Right lobe of liver (tissue), 6 donors: ENCODE data around the gene KCTD19. TPM values are rescaled to one million over a fixed set of nuclear protein-coding genes. Genes with fewer than 3 reads are reported as not detected.
A peak's percentile ranks its signal among the peaks of the same experiment; 100 is the strongest.

ENCODE experiments used
- ATAC-seq, 4 donors: fragments of 200-7000 bp; cut with Tn5 transposase; one replicate each; pipeline ENCODE4 v1.9.1; 2020; ENCODE audit warnings: mild to moderate bottlenecking in 4 of 4, moderate library complexity in 4 of 4
- DNase-seq, 3 donors: peaks; one replicate each; pipeline ENCODE4 v3.0.0-alpha.2; 2020
- H3K27ac ChIP-seq, 3 donors: fragments of 200-600 bp; one replicate each; pipeline ENCODE4 v1.8.0; 2022
- H3K27me3 ChIP-seq, 2 donors: fragments of 200-600 bp; one replicate each; pipeline ENCODE4 v1.8.0; 2022
- H3K36me3 ChIP-seq, 4 donors: fragments of 200-600 bp; sonication (generic) in 1 of 4; one replicate each; pipeline versions ENCODE4 v1.5.1 to v1.8.0; 2017 to 2022; ENCODE audit warnings: control low read depth in 1 of 4
- H3K4me1 ChIP-seq, 4 donors: fragments of 200-600 bp; sonication (generic) in 1 of 4; one replicate each; pipeline versions ENCODE4 v1.5.1 to v1.8.0; 2017 to 2022; ENCODE audit warnings: control low read depth in 1 of 4
- H3K4me3 ChIP-seq, 3 donors: fragments of 200-600 bp; one replicate each; pipeline ENCODE4 v1.8.0; 2022
- H3K9me3 ChIP-seq, 4 donors: fragments of 200-600 bp; sonication (generic) in 1 of 4; one replicate each; pipeline versions ENCODE4 v1.5.1 to v1.8.0; 2017 to 2022; ENCODE audit warnings: control low read depth in 1 of 4
- CTCF ChIP-seq, 4 donors: fragments of 200-600 bp in 3 of 4; fragments of 450-650 bp in 1 of 4; IDR thresholded peaks; one replicate each; pipeline versions ENCODE4 v1.5.1 to v1.8.0; 2016 to 2022; ENCODE audit warnings: antibody characterized with exemption in 4 of 4, mild to moderate bottlenecking in 2 of 4
- POLR2A ChIP-seq: fragments of 450-650 bp; IDR thresholded peaks from one replicate; pipeline ENCODE4 v1.6.1; 2017; ENCODE audit warnings: antibody characterized with exemption, mild to moderate bottlenecking
- WGBS: methylation state at CpG from one replicate; pipeline ENCODE4 v1.1.6; 2018; ENCODE audit warnings: low coverage, low lambda C conversion rate; ENCODE audit not compliant: insufficient coverage; ENCODE audit errors: missing lambda C conversion rate; 5-methylcytosine and 5-hydroxymethylcytosine counted together
- intact Hi-C, 2 donors: fragments of 100-400 bp; cut with DNase I; formaldehyde crosslinking; loops; one replicate each; pipeline versions ENCODE4 v1.11.2 to v1.14.1; 2022
- total RNA-seq, 6 experiments: library from RNA; depleted of rRNA in 2 of 6; stranded (reverse); fragments of >200 nt in 2 of 6; fragmentation: NEBNext Ultra II Directional in 3 of 6; extraction: Animal tissue kit (Norgen Biotek cat#: 25700) in 3 of 6; gene quantifications; one replicate each; pipeline versions ENCODE4 v1.1.0 to v1.2.4, GENCODE V29; 2016 to 2023
- donor health status: DM: no; HTN: yes; CAD: no.
- donor health status: DM: no; HTN: no; CAD: no.
- donor health status: DM: no; HTN: no; CAD: no.
- donor health status: DM: no; HTN: yes; CAD: no.
- donor health status: DM: no; HTN: yes; CAD: no.

KCTD19 gene
- total RNA-seq, 6 experiments from 2014 or later = not detected

DNA sequence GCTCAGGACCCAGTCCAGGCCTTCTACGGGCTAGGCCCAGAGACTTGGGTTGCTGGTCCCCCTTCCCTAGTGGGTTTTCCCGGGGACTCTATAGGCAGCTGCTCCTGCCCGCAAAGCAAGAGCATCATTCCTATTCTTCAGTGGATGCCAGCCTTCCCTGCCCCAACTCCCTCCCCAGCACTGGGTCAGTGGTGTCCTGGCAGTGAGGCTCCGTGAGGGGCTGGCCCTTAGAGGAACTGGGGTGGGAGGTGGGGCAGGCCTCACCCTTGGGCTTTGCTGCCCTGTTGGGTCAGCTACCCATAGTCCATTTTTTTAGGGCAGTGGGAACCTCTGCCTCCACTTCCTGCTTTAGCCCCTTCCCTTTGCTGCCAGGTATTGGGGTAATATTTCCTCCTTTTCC, 55.1 kb downstream of the KCTD19 start:
- no peaks in the 10 kb centered on the region for H3K36me3 ChIP-seq
- intact Hi-C loops = no loop called here
- TF ChIP-seq POLR2A (no peak), CTCF (IDR thresholded peaks at IDR 0.05) (no peak)
- no peak overlapping the region for H3K4me3 ChIP-seq
- ATAC-seq (no peak), DNase-seq (no peak)
- no peak overlapping the region for H3K27ac ChIP-seq
- no CpG with 5 or more reads among the region's 4 CpGs for WGBS
- no peaks in the 10 kb centered on the region for H3K27me3 ChIP-seq
- H3K9me3 ChIP-seq = no peaks in the 10 kb centered on the region
- H3K4me1 ChIP-seq = no peaks in the 10 kb centered on the region

GRCh38 chr16:67270931-67271338, 55.6 kb downstream of the KCTD19 start:
- no peak for TF ChIP-seq POLR2A
- TF ChIP-seq CTCF (IDR thresholded peaks at IDR 0.05) = no peak
- WGBS = 84% methylated on average over 5 of the region's 11 CpGs
- no peaks in the 10 kb centered on the region for H3K36me3 ChIP-seq
- no peak overlapping the region for H3K27ac ChIP-seq
- no peaks in the 10 kb centered on the region for H3K4me1 ChIP-seq
- intact Hi-C loops = no loop called here
- H3K4me3 ChIP-seq = no peak overlapping the region
- H3K9me3 ChIP-seq = no peaks in the 10 kb centered on the region
- no peaks in the 10 kb centered on the region for H3K27me3 ChIP-seq
- no peak for DNase-seq
- peak in 1 of 4 donors; percentile 17 for ATAC-seq

DNA sequence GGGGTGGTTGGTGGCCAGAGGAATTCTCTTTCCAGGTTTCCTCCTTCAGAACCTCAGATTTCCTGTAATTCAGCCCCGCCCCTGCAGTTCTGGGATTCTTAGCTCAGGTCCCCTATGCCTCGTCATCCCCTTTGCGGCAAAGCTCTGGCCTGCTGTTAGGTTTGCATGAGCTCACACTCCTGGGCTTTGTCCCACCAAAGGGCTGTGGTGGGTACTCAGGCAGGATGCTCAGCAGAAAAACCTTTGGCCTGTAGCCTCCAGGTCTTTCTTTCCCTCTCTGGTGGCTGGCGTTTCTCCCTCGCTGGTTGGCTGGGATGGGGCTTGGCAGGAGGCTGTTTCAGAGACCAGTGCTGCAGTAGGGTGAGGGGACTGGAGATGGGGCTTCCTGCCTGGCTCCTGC, 56.8 kb downstream of the KCTD19 start:
- ATAC-seq (no peak), DNase-seq (no peak)
- H3K9me3 ChIP-seq = no peaks in the 10 kb centered on the region
- WGBS = 45% methylated on average over 5 of the region's 5 CpGs
- H3K4me1 ChIP-seq = no peaks in the 10 kb centered on the region
- no peaks in the 10 kb centered on the region for H3K36me3 ChIP-seq
- H3K27ac ChIP-seq = no peak overlapping the region
- intact Hi-C loops = no loop called here
- TF ChIP-seq POLR2A (no peak), CTCF (IDR thresholded peaks at IDR 0.05) (no peak)
- no peaks in the 10 kb centered on the region for H3K27me3 ChIP-seq
- H3K4me3 ChIP-seq = no peak overlapping the region

- Histone ChIP-seq H3K27ac (no peak overlapping the region), H3K4me1 (no peaks in the 10 kb centered on the region), H3K9me3 (no peaks in the 10 kb centered on the region), H3K4me3 (no peak overlapping the region), H3K27me3 (no peaks in the 10 kb centered on the region), H3K36me3 (no peaks in the 10 kb centered on the region)
- intact Hi-C loops = no loop called here
- DNase-seq (no peak), ATAC-seq (peak; percentile 33 to 73 (median 59))
- WGBS = 52% methylated on average over 5 of the region's 5 CpGs
- TF ChIP-seq CTCF (IDR thresholded peaks at IDR 0.05) = no peak
- no peak for TF ChIP-seq POLR2A
Observed at GRCh38 chr16:67268136-67268579, 58.4 kb downstream of the KCTD19 start.

DNA sequence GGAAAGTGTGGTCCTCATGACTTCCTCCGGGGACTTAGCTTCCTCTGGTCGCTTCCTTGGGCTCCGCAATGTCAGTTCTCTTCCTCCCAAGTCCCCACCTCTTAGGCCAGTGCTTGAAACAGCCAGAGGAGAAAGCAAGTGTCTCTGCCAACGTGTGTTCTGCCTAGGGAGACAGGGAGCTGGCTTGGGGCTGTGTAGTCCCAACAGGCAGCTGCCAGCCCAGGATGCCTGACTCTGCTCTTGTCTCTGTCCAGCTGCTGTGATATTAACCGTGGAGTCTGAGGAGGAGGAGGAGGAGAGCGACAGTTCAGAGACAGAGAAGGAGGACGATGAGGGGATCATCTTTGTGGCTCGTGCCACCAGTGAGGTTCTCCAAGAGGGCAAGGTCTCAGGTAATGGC, 60.7 kb downstream of the KCTD19 start:
- Histone ChIP-seq H3K9me3 (no peaks in the 10 kb centered on the region), H3K4me3 (no peak overlapping the region), H3K36me3 (no peaks in the 10 kb centered on the region), H3K4me1 (no peaks in the 10 kb centered on the region), H3K27ac (no peak overlapping the region), H3K27me3 (no peaks in the 10 kb centered on the region)
- ATAC-seq (peak in 1 of 4 donors; percentile 16), DNase-seq (no peak)
- no peak for TF ChIP-seq POLR2A
- intact Hi-C loops = no loop called here
- WGBS = 72% methylated on average over 5 of the region's 8 CpGs
